ENCODE data around the gene STAB1. TPM values are rescaled to one million over a fixed set of nuclear protein-coding genes. Genes with fewer than 3 reads are reported as not detected.

Gene STAB1
- total RNA-seq, 6 donors from 2014 or later = 42.9 to 259 (median 125) TPM

- H3K4me1 ChIP-seq = peaks cover 11 to 16% (median 14%) of the 10 kb centered on the region in 4 donors
- no peak overlapping the region for H3K4me3 ChIP-seq
- WGBS, 2 donors = 84 to 87% methylated on average over 10 of the region's 10 CpGs
- H3K27me3 ChIP-seq = no peaks in the 10 kb centered on the region
- ATAC-seq (ENCODE audit: low FRiP score in 2 of 2) (no peak), DNase-seq (no peak)
- peaks cover 25 to 93% (median 80%) of the 10 kb centered on the region in 4 donors for H3K36me3 ChIP-seq
- no peaks in the 10 kb centered on the region for H3K9me3 ChIP-seq
- TF ChIP-seq POLR2A (IDR thresholded peaks at IDR 0.05) = no peak
- no peak for TF ChIP-seq EP300 (IDR thresholded peaks at IDR 0.05)
- TF ChIP-seq CTCF (IDR thresholded peaks at IDR 0.05) = no peak
- no peak for TF ChIP-seq POLR2AphosphoS5 (IDR thresholded peaks at IDR 0.05)
- H3K27ac ChIP-seq = peak overlapping the region; percentile 33 to 64 (median 54)
These were observed 10.3 kb upstream of the STAB1 start for GRCh38 chr3:52484680-52485461.

GRCh38 chr3:52487050-52487787 is 7.9 kb upstream of the STAB1 start:
- H3K36me3 ChIP-seq = peaks cover 36 to 93% (median 80%) of the 10 kb centered on the region in 4 donors
- no peaks in the 10 kb centered on the region for H3K9me3 ChIP-seq
- no peak for ATAC-seq (ENCODE audit: low FRiP score in 2 of 2)
- TF ChIP-seq CTCF (IDR thresholded peaks at IDR 0.05) = no peak
- TF ChIP-seq POLR2A (IDR thresholded peaks at IDR 0.05) = no peak
- TF ChIP-seq POLR2AphosphoS5 (IDR thresholded peaks at IDR 0.05) = no peak
- TF ChIP-seq EP300 (IDR thresholded peaks at IDR 0.05) = no peak
- WGBS, 2 donors = 92 to 94% methylated on average over 29 to 31 of the region's 31 CpGs
- DNase-seq = peak in 1 of 2 donors; percentile 62
- H3K27ac ChIP-seq = no peak overlapping the region
- no peaks in the 10 kb centered on the region for H3K27me3 ChIP-seq
- no peak overlapping the region for H3K4me3 ChIP-seq
- H3K4me1 ChIP-seq = peaks cover 34 to 39% (median 37%) of the 10 kb centered on the region in 4 donors

- peak in 1 of 2 donors; percentile 81 for DNase-seq
- H3K36me3 ChIP-seq = peaks cover 40 to 93% (median 80%) of the 10 kb centered on the region in 4 donors
- 97 to 99% methylated on average over 41 to 55 of the region's 59 CpGs for WGBS, 2 donors
These were observed 7.1 kb upstream of the STAB1 start for GRCh38 chr3:52487788-52488691.

More at GRCh38 chr3:52487788-52488691, 7.1 kb upstream of the STAB1 start:
- no peaks in the 10 kb centered on the region for H3K9me3 ChIP-seq
- H3K4me1 ChIP-seq = peaks cover 38 to 47% (median 39%) of the 10 kb centered on the region in 4 donors
- no peak for TF ChIP-seq POLR2A (IDR thresholded peaks at IDR 0.05)
- TF ChIP-seq POLR2AphosphoS5 (IDR thresholded peaks at IDR 0.05) = no peak
- no peak for TF ChIP-seq EP300 (IDR thresholded peaks at IDR 0.05)
- no peak for TF ChIP-seq CTCF (IDR thresholded peaks at IDR 0.05)
- H3K4me3 ChIP-seq = no peak overlapping the region
- no peaks in the 10 kb centered on the region for H3K27me3 ChIP-seq
- H3K27ac ChIP-seq = no peak overlapping the region
- ATAC-seq (ENCODE audit: low FRiP score in 2 of 2) = no peak
